K562 (cell line): Measurements from ENCODE around the gene ATRIP. TPM values are rescaled to one million over a fixed set of nuclear protein-coding genes. Genes with fewer than 3 reads are reported as not detected.

ENCODE experiments used
- ATF4 ChIP-seq: fragments of 450-650 bp; formaldehyde crosslinking; IDR thresholded peaks from 2 replicates; pipeline ENCODE4 v1.4.0; 2022; ENCODE audit warnings: mild to moderate bottlenecking, moderate library complexity
- BRCA1 ChIP-seq, 2 experiments: fragments of 450-650 bp in 1 of 2; sonication (generic) in 1 of 2; formaldehyde crosslinking in 1 of 2; IDR thresholded peaks; 2 replicates each; pipeline versions ENCODE4 v1.5.0 to v1.6.1; 2017 to 2020; ENCODE audit warnings: mild to moderate bottlenecking in 1 of 2, missing genetic modification reagents in 1 of 2
- CAMTA2 ChIP-seq: fragments of 250-450 bp; sonication (Bioruptor Pico); conservative IDR thresholded peaks from 2 replicates; pipeline ENCODE4 v1.5.1; 2022
- ELF1 ChIP-seq: fragments of 200-800 bp; sonication (Bioruptor generic); IDR thresholded peaks from 2 replicates; pipeline ENCODE4 v1.6.1; 2016; ENCODE audit warnings: missing genetic modification characterization, missing compliant biosample characterization
- NR2C2 ChIP-seq, 2 experiments: fragments of 200-800 bp in 1 of 2; sonication (Bioruptor generic) in 1 of 2; sonication (generic) in 1 of 2; formaldehyde crosslinking in 1 of 2; IDR thresholded peaks; 2 replicates each; pipeline versions ENCODE4 v1.6.1 to v1.8.0; 2016 to 2022; ENCODE audit warnings: mild to moderate bottlenecking in 1 of 2, missing compliant biosample characterization in 1 of 2, missing genetic modification characterization in 1 of 2, missing genetic modification reagents in 1 of 2
- RERE ChIP-seq: sonication (generic); formaldehyde crosslinking; IDR thresholded peaks from 2 replicates; pipeline ENCODE4 v1.8.0; 2023; ENCODE audit warnings: missing genetic modification reagents, mild to moderate bottlenecking, borderline replicate concordance
- SFPQ ChIP-seq: fragments of 200-400 bp; formaldehyde crosslinking; IDR thresholded peaks from 2 replicates; pipeline ENCODE4 v1.6.1; 2017; ENCODE audit warnings: mild to moderate bottlenecking, low read depth, low read length, moderate library complexity
- SREBF2 ChIP-seq: sonication (generic); formaldehyde crosslinking; IDR thresholded peaks from 2 replicates; pipeline ENCODE4 v1.4.0; 2020; ENCODE audit warnings: mild to moderate bottlenecking, missing genetic modification reagents
- TAL1 ChIP-seq: fragments of 450-650 bp; IDR thresholded peaks from 2 replicates; pipeline ENCODE4 v1.6.1; 2016; ENCODE audit warnings: mild to moderate bottlenecking
- ZNF134 ChIP-seq: fragments of 250-450 bp; sonication (Bioruptor Pico); conservative IDR thresholded peaks from 2 replicates; pipeline ENCODE4 v1.4.0; 2020
- ZNF143 ChIP-seq: sonication (generic); formaldehyde crosslinking; IDR thresholded peaks from 2 replicates; pipeline ENCODE4 v1.9.0; 2022; ENCODE audit warnings: mild to moderate bottlenecking, missing genetic modification reagents
- polyA plus RNA-seq, 8 experiments: library from polyadenylated mRNA; depleted of rRNA in 4 of 8; stranded (reverse) in 5 of 8; unstranded in 3 of 8; fragments of >200 nt; fragmentation: Nextera tagmentation in 2 of 8; fragmentation: Illumina TruSeq in 1 of 8; extraction: Ambion mirVana in 2 of 8; extraction: Trizol in 1 of 8; gene quantifications; 2 replicates each; pipeline versions ENCODE4 v1.2.1 to v1.2.3, GENCODE V29; 2011 to 2014; ENCODE audit warnings: inconsistent platforms in 1 of 8, missing spikeins in 1 of 8
- total RNA-seq, 7 experiments: library from RNA; depleted of rRNA in 6 of 7; stranded (reverse); fragments of >200 nt in 6 of 7; fragmentation: Illumina TruSeq in 2 of 7; extraction: Trizol in 2 of 7; gene quantifications; 2 replicates each; pipeline versions ENCODE4 v1.2.1 to v1.2.3, GENCODE V29; 2011 to 2021; ENCODE audit warnings: low replicate concordance in 1 of 7
- TF ChIP-seq, protein P1 (sequence below): fragments of 250-450 bp; sonication (Bioruptor Pico); IDR thresholded peaks from 2 replicates; pipeline ENCODE4 v1.4.0; 2020

ATRIP gene
- total and polyA plus RNA-seq, 9 of the 15 experiments (the other 6 are each of a cell fraction or from before 2014, with no cell fraction given) = 1.7 to 15.7 (median 10.5) TPM

DNA sequence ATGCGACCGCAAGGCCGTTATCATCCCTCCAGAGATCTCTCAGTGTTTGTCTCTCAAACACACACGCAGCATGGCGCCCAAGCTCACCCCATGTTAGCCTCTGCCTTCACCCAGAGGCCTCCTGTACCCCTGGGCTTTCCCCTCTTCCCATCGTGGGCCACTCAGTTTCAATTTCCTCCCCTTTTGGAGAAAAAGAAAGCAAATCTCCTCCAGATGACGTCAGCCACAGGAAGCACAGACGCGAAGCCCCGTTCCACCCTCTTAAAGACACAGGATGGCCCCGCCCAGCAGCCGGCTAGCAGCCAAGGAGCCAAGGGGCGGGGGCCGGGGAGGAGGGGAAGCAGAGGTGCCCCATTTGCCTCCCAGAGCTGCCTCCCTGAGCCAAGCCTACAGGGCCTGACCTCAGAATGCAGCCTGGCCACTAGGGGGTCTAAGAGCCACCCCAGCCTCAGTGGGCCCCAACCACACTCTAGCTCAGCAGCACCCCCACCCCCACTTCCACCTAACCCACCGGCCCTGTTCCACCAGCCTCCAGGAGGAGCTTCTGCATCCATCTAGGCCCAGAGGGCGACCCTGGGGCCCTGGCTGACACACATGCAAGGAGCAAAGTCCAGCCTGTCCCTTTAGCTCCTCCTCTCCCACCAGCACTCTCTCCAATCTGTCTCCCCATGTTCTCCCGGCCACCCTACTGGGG, 26.5 kb downstream of the ATRIP start (continued):
- TF ChIP-seq, protein P1, sequence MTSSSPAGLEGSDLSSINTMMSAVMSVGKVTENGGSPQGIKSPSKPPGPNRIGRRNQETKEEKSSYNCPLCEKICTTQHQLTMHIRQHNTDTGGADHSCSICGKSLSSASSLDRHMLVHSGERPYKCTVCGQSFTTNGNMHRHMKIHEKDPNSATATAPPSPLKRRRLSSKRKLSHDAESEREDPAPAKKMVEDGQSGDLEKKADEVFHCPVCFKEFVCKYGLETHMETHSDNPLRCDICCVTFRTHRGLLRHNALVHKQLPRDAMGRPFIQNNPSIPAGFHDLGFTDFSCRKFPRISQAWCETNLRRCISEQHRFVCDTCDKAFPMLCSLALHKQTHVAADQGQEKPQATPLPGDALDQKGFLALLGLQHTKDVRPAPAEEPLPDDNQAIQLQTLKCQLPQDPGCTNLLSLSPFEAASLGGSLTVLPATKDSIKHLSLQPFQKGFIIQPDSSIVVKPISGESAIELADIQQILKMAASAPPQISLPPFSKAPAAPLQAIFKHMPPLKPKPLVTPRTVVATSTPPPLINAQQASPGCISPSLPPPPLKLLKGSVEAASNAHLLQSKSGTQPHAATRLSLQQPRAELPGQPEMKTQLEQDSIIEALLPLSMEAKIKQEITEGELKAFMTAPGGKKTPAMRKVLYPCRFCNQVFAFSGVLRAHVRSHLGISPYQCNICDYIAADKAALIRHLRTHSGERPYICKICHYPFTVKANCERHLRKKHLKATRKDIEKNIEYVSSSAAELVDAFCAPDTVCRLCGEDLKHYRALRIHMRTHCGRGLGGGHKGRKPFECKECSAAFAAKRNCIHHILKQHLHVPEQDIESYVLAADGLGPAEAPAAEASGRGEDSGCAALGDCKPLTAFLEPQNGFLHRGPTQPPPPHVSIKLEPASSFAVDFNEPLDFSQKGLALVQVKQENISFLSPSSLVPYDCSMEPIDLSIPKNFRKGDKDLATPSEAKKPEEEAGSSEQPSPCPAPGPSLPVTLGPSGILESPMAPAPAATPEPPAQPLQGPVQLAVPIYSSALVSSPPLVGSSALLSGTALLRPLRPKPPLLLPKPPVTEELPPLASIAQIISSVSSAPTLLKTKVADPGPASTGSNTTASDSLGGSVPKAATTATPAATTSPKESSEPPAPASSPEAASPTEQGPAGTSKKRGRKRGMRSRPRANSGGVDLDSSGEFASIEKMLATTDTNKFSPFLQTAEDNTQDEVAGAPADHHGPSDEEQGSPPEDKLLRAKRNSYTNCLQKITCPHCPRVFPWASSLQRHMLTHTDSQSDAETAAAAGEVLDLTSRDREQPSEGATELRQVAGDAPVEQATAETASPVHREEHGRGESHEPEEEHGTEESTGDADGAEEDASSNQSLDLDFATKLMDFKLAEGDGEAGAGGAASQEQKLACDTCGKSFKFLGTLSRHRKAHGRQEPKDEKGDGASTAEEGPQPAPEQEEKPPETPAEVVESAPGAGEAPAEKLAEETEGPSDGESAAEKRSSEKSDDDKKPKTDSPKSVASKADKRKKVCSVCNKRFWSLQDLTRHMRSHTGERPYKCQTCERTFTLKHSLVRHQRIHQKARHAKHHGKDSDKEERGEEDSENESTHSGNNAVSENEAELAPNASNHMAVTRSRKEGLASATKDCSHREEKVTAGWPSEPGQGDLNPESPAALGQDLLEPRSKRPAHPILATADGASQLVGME (CRISPR knock-in tag) = no peak
- TF ChIP-seq ZNF143 (no peak), ELF1 (tag) (no peak), ATF4 (CRISPR knock-in tag) (no peak), NR2C2 (CRISPR knock-in tag; IDR thresholded peaks at IDR 0.05) (no peak), NR2C2 (tag; IDR thresholded peaks at IDR 0.05) (peak; percentile 42), RERE (CRISPR knock-in tag) (no peak), ZNF134 (no peak), CAMTA2 (CRISPR knock-in tag) (no peak), BRCA1 (IDR thresholded peaks at IDR 0.05) (no peak), BRCA1 (CRISPR knock-in tag; IDR thresholded peaks at IDR 0.05) (no peak), SREBF2 (CRISPR knock-in tag) (no peak), SFPQ (no peak), TAL1 (no peak)
